SK-N-SH treated with all-trans-retinoic acid at 6 μM for 48 hours (cell line): ENCODE measurements around the gene MIX23.

Source experiments
- ATAC-seq: fragments of 200-7000 bp; cut with Tn5 transposase; 3 replicates; pipeline ENCODE4 v1.9.1; 2020; ENCODE audit warnings: mild to moderate bottlenecking, moderate library complexity
- ARNTL ChIP-seq: fragments of 450-650 bp; formaldehyde crosslinking; IDR thresholded peaks from 2 replicates; pipeline ENCODE4 v1.5.0; 2020; ENCODE audit warnings: low read depth, mild to moderate bottlenecking, moderate library complexity, borderline replicate concordance
- BACH2 ChIP-seq: fragments of 250-450 bp; sonication (Bioruptor Pico); IDR thresholded peaks from 2 replicates; pipeline ENCODE4 v1.9.0; 2021; ENCODE audit warnings: mild to moderate bottlenecking, borderline replicate concordance
- CSDC2 ChIP-seq: fragments of 250-450 bp; sonication (Bioruptor Pico); IDR thresholded peaks from 2 replicates; pipeline ENCODE4 v1.5.0; 2020; ENCODE audit warnings: mild to moderate bottlenecking, moderate library complexity
- GLIS3 ChIP-seq: fragments of 250-450 bp; sonication (Bioruptor Pico); IDR thresholded peaks from 2 replicates; pipeline ENCODE4 v1.5.0; 2020; ENCODE audit warnings: mild to moderate bottlenecking, moderate library complexity
- ISL1 ChIP-seq: fragments of 250-450 bp; sonication (Bioruptor Pico); IDR thresholded peaks from 2 replicates; pipeline ENCODE4 v2.1.2; 2022; ENCODE audit warnings: mild to moderate bottlenecking, moderate library complexity
- OSR1 ChIP-seq: fragments of 250-450 bp; sonication (Bioruptor Pico); IDR thresholded peaks from 2 replicates; pipeline ENCODE4 v1.8.0; 2022; ENCODE audit warnings: moderate library complexity, mild to moderate bottlenecking, inconsistent platforms
- RARB ChIP-seq: fragments of 250-450 bp; sonication (Bioruptor Pico); IDR thresholded peaks from 2 replicates; pipeline ENCODE4 v1.8.0; 2021; ENCODE audit warnings: mild to moderate bottlenecking, moderate library complexity
- SNAI2 ChIP-seq: fragments of 250-450 bp; sonication (Bioruptor Pico); IDR thresholded peaks from 2 replicates; pipeline ENCODE4 v1.5.0; 2020; ENCODE audit warnings: mild to moderate bottlenecking, moderate library complexity
- TOX ChIP-seq: fragments of 250-450 bp; sonication (Bioruptor Pico); IDR thresholded peaks from 2 replicates; pipeline ENCODE4 v1.8.0; 2021; ENCODE audit warnings: mild to moderate bottlenecking, moderate library complexity, borderline replicate concordance
- ZFP3 ChIP-seq: fragments of 250-450 bp; sonication (Bioruptor Pico); IDR thresholded peaks from 2 replicates; pipeline ENCODE4 v1.5.0; 2020; ENCODE audit warnings: mild to moderate bottlenecking, moderate library complexity
- ZFP30 ChIP-seq: fragments of 450-650 bp; formaldehyde crosslinking; IDR thresholded peaks from 2 replicates; pipeline ENCODE4 v1.5.0; 2022; ENCODE audit warnings: mild to moderate bottlenecking, moderate library complexity
- ZNF565 ChIP-seq: fragments of 450-650 bp; formaldehyde crosslinking; conservative IDR thresholded peaks from 2 replicates; pipeline ENCODE4 v1.5.0; 2020; ENCODE audit warnings: low read depth, mild to moderate bottlenecking, moderate library complexity
- ZNF70 ChIP-seq: fragments of 450-650 bp; formaldehyde crosslinking; IDR thresholded peaks from 2 replicates; pipeline ENCODE4 v1.5.0; 2020; ENCODE audit warnings: mild to moderate bottlenecking, moderate library complexity
- ZNF8 ChIP-seq: fragments of 450-650 bp; formaldehyde crosslinking; IDR thresholded peaks from 2 replicates; pipeline ENCODE4 v1.5.0; 2020; ENCODE audit warnings: mild to moderate bottlenecking, moderate library complexity
- TF ChIP-seq, protein P1 (sequence below): fragments of 250-450 bp; sonication (Bioruptor Pico); IDR thresholded peaks from 2 replicates; pipeline ENCODE4 v1.5.1; 2021; ENCODE audit warnings: mild to moderate bottlenecking, moderate library complexity
- TF ChIP-seq, protein P2 (sequence below): fragments of 250-450 bp; sonication (Bioruptor Pico); IDR thresholded peaks from 2 replicates; pipeline ENCODE4 v1.8.0; 2021; ENCODE audit warnings: low read depth, mild to moderate bottlenecking, moderate library complexity, borderline replicate concordance
- TF ChIP-seq, protein P3 (sequence below): fragments of 250-450 bp; sonication (Bioruptor Pico); IDR thresholded peaks from 2 replicates; pipeline ENCODE4 v1.5.1; 2020; ENCODE audit warnings: low read depth, mild to moderate bottlenecking, moderate library complexity
- TF ChIP-seq, protein P4 (sequence below): fragments of 250-450 bp; sonication (Bioruptor Pico); IDR thresholded peaks from 2 replicates; pipeline ENCODE4 v1.8.0; 2020; ENCODE audit warnings: mild to moderate bottlenecking, moderate library complexity, borderline replicate concordance

Gene MIX23

DNA sequence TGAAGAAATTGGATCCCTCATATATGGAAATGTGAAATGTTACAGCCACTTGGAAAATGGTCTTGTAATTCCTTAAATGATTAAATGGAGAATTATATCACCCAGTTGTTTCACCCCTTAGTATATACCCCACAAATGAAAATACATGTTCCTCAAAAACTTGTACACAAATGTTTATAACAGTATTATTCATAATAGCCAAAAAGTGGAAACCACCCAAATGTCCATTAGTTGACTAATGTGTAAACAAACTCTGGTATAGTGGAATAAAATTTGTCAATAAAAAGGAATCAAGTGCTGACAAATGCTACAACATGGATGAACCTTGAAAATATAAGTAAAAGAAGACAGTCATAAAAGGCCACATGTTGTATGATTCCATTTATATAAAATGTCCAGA lies 13.5 kb upstream of the MIX23 start:
- no peak for TF ChIP-seq ZNF8 (CRISPR knock-in tag)
- TF ChIP-seq TOX (CRISPR knock-in tag) = no peak
- TF ChIP-seq, protein P1, sequence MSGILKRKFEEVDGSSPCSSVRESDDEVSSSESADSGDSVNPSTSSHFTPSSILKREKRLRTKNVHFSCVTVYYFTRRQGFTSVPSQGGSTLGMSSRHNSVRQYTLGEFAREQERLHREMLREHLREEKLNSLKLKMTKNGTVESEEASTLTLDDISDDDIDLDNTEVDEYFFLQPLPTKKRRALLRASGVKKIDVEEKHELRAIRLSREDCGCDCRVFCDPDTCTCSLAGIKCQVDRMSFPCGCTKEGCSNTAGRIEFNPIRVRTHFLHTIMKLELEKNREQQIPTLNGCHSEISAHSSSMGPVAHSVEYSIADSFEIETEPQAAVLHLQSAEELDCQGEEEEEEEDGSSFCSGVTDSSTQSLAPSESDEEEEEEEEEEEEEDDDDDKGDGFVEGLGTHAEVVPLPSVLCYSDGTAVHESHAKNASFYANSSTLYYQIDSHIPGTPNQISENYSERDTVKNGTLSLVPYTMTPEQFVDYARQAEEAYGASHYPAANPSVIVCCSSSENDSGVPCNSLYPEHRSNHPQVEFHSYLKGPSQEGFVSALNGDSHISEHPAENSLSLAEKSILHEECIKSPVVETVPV (CRISPR knock-in tag) = no peak
- TF ChIP-seq ISL1 (CRISPR knock-in tag) = no peak
- TF ChIP-seq ZNF70 (CRISPR knock-in tag) = no peak
- no peak for TF ChIP-seq ZFP3 (CRISPR knock-in tag)
- ATAC-seq = no peak

DNA sequence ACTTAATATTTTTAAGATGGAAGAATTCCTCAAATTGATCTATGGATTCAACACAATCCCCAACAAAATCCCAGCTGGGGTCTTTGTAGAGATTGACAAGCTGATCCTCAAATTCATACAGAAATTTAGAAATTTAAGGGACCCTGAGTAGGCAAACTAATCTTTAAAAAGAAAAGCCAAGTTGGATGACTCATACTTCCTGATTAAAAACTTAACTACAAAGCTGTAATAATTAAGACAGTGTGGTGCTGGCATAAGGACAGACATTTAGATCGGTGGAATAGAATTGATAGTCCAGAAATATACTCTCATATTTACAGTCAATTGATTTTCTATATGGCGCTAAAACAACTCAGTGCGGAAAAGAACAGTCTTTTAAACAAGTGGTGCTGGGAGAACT lies 12.6 kb upstream of the MIX23 start:
- ATAC-seq = no peak
- TF ChIP-seq GLIS3 (CRISPR knock-in tag) (no peak), ZFP3 (CRISPR knock-in tag) (no peak), OSR1 (CRISPR knock-in tag) (no peak), ARNTL (CRISPR knock-in tag) (no peak)
- TF ChIP-seq, protein P2, sequence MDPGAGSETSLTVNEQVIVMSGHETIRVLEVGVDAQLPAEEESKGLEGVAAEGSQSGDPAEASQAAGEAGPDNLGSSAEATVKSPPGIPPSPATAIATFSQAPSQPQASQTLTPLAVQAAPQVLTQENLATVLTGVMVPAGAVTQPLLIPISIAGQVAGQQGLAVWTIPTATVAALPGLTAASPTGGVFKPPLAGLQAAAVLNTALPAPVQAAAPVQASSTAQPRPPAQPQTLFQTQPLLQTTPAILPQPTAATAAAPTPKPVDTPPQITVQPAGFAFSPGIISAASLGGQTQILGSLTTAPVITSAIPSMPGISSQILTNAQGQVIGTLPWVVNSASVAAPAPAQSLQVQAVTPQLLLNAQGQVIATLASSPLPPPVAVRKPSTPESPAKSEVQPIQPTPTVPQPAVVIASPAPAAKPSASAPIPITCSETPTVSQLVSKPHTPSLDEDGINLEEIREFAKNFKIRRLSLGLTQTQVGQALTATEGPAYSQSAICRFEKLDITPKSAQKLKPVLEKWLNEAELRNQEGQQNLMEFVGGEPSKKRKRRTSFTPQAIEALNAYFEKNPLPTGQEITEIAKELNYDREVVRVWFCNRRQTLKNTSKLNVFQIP (CRISPR knock-in tag) = no peak
- TF ChIP-seq, protein P3, sequence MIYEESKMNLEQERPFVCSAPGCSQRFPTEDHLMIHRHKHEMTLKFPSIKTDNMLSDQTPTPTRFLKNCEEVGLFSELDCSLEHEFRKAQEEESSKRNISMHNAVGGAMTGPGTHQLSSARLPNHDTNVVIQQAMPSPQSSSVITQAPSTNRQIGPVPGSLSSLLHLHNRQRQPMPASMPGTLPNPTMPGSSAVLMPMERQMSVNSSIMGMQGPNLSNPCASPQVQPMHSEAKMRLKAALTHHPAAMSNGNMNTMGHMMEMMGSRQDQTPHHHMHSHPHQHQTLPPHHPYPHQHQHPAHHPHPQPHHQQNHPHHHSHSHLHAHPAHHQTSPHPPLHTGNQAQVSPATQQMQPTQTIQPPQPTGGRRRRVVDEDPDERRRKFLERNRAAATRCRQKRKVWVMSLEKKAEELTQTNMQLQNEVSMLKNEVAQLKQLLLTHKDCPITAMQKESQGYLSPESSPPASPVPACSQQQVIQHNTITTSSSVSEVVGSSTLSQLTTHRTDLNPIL (CRISPR knock-in tag) = no peak

DNA sequence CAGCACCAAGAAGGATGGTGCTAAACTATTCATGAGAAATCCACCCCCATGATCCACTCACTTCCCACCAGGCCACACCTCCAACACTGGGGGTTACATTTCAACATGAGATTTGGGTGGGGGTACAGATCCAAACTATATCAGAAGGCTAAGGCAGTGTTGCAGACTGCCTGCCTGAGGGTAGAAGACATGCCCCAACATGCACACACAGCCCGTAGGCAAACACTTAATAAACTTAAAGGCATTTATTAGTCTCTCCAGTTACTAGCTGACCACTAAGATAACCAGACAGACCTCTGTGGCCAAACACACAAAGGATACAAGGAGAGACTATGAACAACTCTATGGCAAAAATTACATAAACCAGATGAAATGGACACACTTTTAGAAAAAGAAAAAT lies 11.1 kb upstream of the MIX23 start:
- TF ChIP-seq, protein P4, sequence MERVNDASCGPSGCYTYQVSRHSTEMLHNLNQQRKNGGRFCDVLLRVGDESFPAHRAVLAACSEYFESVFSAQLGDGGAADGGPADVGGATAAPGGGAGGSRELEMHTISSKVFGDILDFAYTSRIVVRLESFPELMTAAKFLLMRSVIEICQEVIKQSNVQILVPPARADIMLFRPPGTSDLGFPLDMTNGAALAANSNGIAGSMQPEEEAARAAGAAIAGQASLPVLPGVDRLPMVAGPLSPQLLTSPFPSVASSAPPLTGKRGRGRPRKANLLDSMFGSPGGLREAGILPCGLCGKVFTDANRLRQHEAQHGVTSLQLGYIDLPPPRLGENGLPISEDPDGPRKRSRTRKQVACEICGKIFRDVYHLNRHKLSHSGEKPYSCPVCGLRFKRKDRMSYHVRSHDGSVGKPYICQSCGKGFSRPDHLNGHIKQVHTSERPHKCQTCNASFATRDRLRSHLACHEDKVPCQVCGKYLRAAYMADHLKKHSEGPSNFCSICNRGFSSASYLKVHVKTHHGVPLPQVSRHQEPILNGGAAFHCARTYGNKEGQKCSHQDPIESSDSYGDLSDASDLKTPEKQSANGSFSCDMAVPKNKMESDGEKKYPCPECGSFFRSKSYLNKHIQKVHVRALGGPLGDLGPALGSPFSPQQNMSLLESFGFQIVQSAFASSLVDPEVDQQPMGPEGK = no peak
- TF ChIP-seq ISL1 (CRISPR knock-in tag) = no peak
- TF ChIP-seq, protein P2 (CRISPR knock-in tag) = no peak
- no peak for TF ChIP-seq ZFP30
- TF ChIP-seq ZNF565 (CRISPR knock-in tag) = no peak
- no peak for TF ChIP-seq SNAI2 (CRISPR knock-in tag)
- TF ChIP-seq TOX (CRISPR knock-in tag) = no peak
- TF ChIP-seq, protein P3 (CRISPR knock-in tag) = no peak
- no peak for TF ChIP-seq RARB (CRISPR knock-in tag)
- TF ChIP-seq CSDC2 (CRISPR knock-in tag) = no peak
- TF ChIP-seq ZNF70 (CRISPR knock-in tag) = no peak
- no peak for TF ChIP-seq BACH2 (CRISPR knock-in tag)
- ATAC-seq = no peak
